NB4 (cell line): Measurements from ENCODE around the gene ORAI2.
A peak's percentile ranks its signal among the peaks of the same experiment; 100 is the strongest.

Source experiments
- DNase-seq: peaks from one replicate; pipeline ENCODE4 v3.0.0; 2010; ENCODE audit warnings: low read depth
- H3K4me3 ChIP-seq: one replicate; pipeline ENCODE4 v1.5.1; 2011; ENCODE audit warnings: mild to moderate bottlenecking, low read depth, low read length, moderate library complexity
- MYC ChIP-seq: IDR thresholded peaks from 2 replicates; pipeline ENCODE4 v1.6.1; 2011; ENCODE audit warnings: low read depth, low read length
- POLR2A ChIP-seq: IDR thresholded peaks from 2 replicates; pipeline ENCODE4 v1.6.1; 2011; ENCODE audit warnings: mild to moderate bottlenecking; ENCODE audit not compliant: insufficient read length; ENCODE audit errors: extremely low read depth
- TF ChIP-seq, protein P1 (sequence below): IDR thresholded peaks from 2 replicates; pipeline ENCODE4 v1.6.1; 2011; ENCODE audit warnings: low read depth, low read length
- TF ChIP-seq, protein P2 (sequence below): IDR thresholded peaks from one replicate; pipeline ENCODE4 v1.5.1; 2012; ENCODE audit warnings: low read depth, low read length

Gene ORAI2

DNA sequence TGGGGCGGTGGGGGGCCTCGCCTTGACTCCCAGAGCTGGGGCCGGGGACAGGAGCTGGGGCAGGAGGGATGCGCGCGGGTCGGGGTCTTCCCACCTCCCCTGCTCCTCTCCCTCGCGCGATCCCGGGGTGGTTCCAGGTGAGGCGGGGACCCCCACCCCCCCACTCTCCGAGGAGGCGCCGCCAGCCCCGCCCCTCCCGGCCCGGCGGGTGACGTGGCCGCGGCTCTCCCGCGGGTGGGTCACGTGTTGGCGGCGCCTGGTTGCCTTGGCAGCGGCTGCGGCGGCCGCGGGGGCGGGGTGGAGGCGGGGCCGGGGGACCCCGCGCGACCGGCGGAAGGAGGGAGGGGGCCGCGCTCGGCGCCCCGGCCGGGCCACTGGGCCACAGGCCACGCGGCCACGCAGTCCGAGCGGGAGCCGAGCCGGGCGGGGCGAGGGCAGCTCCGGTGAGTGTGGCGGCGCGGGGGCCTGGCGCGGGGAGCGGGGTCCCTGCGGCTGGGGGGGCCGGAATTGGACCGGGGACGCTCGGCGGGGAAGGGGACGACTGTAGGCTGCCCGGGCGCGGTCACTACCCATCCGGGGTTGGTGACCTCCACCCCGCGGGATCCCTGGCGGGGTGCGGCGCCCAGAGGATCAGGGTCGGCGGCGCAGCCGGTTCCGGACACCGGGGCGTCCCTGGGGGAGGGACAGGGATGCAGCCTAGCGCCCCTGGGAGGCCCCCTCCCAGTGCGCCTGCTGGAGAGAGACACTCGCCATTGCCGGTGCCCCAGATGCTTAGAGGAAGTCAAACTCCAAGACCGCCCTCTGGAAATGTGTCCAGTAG lies at the start of gene ORAI2:
TSS of gene ORAI2 (plus strand) at position 357 of the 820 bp plus-strand sequence. CDS start 5,382 bp downstream, outside the sequence.
- TF ChIP-seq POLR2A: peak; percentile 75
- TF ChIP-seq, protein P1, sequence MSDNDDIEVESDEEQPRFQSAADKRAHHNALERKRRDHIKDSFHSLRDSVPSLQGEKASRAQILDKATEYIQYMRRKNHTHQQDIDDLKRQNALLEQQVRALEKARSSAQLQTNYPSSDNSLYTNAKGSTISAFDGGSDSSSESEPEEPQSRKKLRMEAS: peak; percentile 86
- peak; percentile 50 for TF ChIP-seq MYC
- TF ChIP-seq, protein P2, sequence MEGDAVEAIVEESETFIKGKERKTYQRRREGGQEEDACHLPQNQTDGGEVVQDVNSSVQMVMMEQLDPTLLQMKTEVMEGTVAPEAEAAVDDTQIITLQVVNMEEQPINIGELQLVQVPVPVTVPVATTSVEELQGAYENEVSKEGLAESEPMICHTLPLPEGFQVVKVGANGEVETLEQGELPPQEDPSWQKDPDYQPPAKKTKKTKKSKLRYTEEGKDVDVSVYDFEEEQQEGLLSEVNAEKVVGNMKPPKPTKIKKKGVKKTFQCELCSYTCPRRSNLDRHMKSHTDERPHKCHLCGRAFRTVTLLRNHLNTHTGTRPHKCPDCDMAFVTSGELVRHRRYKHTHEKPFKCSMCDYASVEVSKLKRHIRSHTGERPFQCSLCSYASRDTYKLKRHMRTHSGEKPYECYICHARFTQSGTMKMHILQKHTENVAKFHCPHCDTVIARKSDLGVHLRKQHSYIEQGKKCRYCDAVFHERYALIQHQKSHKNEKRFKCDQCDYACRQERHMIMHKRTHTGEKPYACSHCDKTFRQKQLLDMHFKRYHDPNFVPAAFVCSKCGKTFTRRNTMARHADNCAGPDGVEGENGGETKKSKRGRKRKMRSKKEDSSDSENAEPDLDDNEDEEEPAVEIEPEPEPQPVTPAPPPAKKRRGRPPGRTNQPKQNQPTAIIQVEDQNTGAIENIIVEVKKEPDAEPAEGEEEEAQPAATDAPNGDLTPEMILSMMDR: no peak
- DNase-seq: peak; percentile 86
- H3K4me3 ChIP-seq: peak within 1 kb of the TSS; percentile 87

DNA sequence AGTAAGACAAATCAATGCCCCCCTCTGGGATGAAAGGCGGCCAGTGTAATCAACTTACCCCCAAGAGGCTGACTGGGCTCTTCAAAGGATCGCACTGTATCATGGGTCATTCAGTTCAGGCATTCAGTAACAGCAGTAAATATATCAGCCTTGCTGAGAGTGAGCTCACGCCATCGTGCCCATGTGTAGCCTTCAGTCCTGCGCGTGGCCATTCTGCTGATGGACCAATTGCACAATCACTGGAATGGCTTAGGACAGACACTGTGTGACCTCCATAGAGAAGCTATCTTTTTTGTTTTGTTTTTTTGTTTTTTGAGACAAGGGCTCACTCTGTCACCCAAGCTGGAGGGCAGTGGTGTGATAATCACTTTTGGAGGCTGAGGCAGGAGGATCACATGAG lies 46.3 kb upstream of the ORAI2 start:
- H3K4me3 ChIP-seq: no peak overlapping the region
- TF ChIP-seq, protein P1: no peak
- TF ChIP-seq POLR2A (no peak), MYC (no peak)
- TF ChIP-seq, protein P2: no peak
- no peak for DNase-seq

DNA sequence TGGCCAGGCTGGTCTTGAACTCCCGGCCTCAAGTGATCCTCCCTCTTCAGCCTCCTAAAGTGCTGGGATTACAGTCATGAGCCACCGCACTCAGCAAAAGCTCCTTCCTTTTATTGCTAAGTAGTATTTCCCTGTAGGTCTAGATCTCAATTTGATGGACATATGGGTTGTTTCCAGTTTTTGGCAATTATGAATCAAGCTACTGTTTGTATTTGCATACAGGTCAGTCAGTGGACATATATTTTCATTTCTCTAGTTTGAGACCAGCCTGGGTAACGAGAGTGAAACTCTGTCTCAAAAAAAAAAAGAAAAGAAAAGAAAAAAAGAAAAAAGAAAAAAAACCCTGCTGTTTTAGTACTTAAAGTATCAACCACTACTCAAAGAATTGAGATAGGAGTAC lies 43.6 kb upstream of the ORAI2 start:
- no peak for DNase-seq
- TF ChIP-seq MYC: no peak
- TF ChIP-seq, protein P1: no peak
- TF ChIP-seq, protein P2: no peak
- no peak overlapping the region for H3K4me3 ChIP-seq

DNA sequence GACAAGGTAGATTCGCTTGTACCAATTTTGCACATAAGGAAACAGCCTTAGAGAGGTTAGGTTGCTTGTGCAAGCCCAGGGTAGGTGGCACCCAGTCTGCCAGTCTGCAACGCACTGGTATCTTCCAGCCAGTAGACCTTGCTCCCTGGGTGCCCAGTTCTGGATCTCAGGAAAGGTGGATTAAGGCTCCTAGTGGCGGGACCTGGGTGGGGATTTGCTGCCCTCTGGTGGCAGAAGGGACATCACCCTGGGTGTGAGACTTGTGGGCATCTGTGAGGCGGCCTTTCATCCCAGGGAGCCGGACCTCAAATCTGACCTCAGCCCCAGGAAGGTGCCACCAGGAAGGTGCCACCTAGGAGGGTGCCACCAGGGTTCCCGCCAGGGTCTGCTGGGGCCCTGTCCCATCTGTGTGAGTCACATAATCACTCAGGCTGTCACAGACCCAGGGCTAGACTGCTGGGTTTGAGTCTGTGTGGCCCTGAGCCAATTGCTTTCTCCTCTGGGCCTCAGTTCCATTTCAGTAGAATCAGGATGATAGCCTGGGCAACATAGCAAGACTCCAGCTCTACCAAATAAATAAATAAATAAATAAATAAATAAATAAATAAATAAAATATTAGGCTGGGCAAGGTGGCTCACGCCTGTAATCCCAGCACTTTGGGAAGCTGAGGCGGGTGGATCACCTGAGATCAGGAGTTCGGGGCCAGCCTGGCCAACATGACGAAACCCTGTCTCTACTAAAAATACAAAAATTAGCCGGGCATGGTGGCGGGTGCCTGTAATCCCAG lies 42.5 kb upstream of the ORAI2 start:
- H3K4me3 ChIP-seq: no peak overlapping the region
- no peak for TF ChIP-seq POLR2A
- TF ChIP-seq MYC: no peak
- TF ChIP-seq, protein P1: no peak
- TF ChIP-seq, protein P2: peak; percentile 94
- peak; percentile 82 for DNase-seq

DNA sequence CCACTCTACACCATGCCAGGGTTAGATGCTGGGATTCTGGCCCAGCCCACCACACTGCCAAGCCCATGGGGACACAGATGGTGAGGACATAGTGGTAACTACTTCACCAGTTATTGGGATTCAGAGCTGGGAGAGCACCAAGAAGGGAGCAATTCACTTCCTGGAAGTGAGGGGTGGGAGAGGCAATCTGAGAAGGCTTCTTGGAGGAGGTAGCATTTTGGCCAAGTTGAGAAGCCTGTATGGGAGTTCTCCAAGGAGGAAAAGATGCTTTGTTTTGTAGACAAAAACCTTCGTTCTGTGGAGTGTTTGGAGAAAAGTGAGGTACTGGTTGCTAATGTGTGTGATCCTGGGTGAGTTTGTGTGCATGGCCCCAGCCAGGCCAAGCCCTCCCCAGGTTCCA lies 41.0 kb upstream of the ORAI2 start:
- no peak for TF ChIP-seq POLR2A
- TF ChIP-seq, protein P2: no peak
- TF ChIP-seq, protein P1: no peak
- TF ChIP-seq MYC: no peak
- no peak for DNase-seq
- no peak overlapping the region for H3K4me3 ChIP-seq
